BLaER1 (cell line): Measurements from ENCODE around the gene TAF10.

ENCODE experiments used
- H3K27ac ChIP-seq: shearing (Covaris generic); formaldehyde crosslinking; 2 replicates; pipeline ENCODE4 v1.8.1; 2022
- H3K27me3 ChIP-seq: shearing (Covaris generic); formaldehyde crosslinking; 2 replicates; pipeline ENCODE4 v1.8.1; 2022
- H3K36me3 ChIP-seq: shearing (Covaris generic); formaldehyde crosslinking; 2 replicates; pipeline ENCODE4 v1.8.1; 2022
- H3K4me1 ChIP-seq: shearing (Covaris generic); formaldehyde crosslinking; 2 replicates; pipeline ENCODE4 v1.8.1; 2022
- H3K4me2 ChIP-seq: shearing (Covaris generic); formaldehyde crosslinking; 2 replicates; pipeline ENCODE4 v1.8.1; 2022
- H3K4me3 ChIP-seq: shearing (Covaris generic); formaldehyde crosslinking; 2 replicates; pipeline ENCODE4 v1.8.1; 2022
- H3K9ac ChIP-seq: shearing (Covaris generic); formaldehyde crosslinking; 2 replicates; pipeline ENCODE4 v1.8.1; 2022
- H3K9me3 ChIP-seq: shearing (Covaris generic); formaldehyde crosslinking; 2 replicates; pipeline ENCODE4 v1.8.1; 2022
- H4K20me1 ChIP-seq: shearing (Covaris generic); formaldehyde crosslinking; 2 replicates; pipeline ENCODE4 v1.8.1; 2022
- Cebpa-rat ChIP-seq: shearing (Covaris generic); IDR thresholded peaks from 2 replicates; pipeline ENCODE4 v1.8.1; 2022

The TAF10 gene

GRCh38 chr11:6610591-6610990, 1.4 kb downstream of the TAF10 start:
- H3K27ac ChIP-seq = peak overlapping the region; percentile 91; the same call in 1 of the 2 replicates
- peak overlapping the region; percentile 94 for H3K9ac ChIP-seq

GRCh38 chr11:6609502-6610015, 2.5 kb downstream of the TAF10 start:
- H3K27me3 ChIP-seq = no peaks in the 10 kb centered on the region; the same call in 1 of the 2 replicates
- H3K27ac ChIP-seq = no peak overlapping the region
- H3K9me3 ChIP-seq = no peaks in the 10 kb centered on the region
- H3K36me3 ChIP-seq = peaks cover 45% of the 10 kb centered on the region
- H3K4me1 ChIP-seq = peaks cover 56% of the 10 kb centered on the region
- no peak overlapping the region for H3K9ac ChIP-seq
- H3K4me3 ChIP-seq = no peak overlapping the region
- peaks cover 33% of the 10 kb centered on the region; the same call in 1 of the 2 replicates for H4K20me1 ChIP-seq
- no peak for TF ChIP-seq Cebpa-rat
- H3K4me2 ChIP-seq = no peak overlapping the region

More at GRCh38 chr11:6610591-6610990, 1.4 kb downstream of the TAF10 start:
- peak overlapping the region; percentile 98 for H3K4me2 ChIP-seq
- H3K4me1 ChIP-seq = peaks cover 46% of the 10 kb centered on the region
- no peaks in the 10 kb centered on the region; the same call in 1 of the 2 replicates for H3K27me3 ChIP-seq
- peaks cover 26% of the 10 kb centered on the region; the same call in 1 of the 2 replicates for H4K20me1 ChIP-seq
- no peak for TF ChIP-seq Cebpa-rat
- H3K9me3 ChIP-seq = no peaks in the 10 kb centered on the region
- H3K4me3 ChIP-seq = peak overlapping the region; percentile 92
- H3K36me3 ChIP-seq = peaks cover 55% of the 10 kb centered on the region

DNA sequence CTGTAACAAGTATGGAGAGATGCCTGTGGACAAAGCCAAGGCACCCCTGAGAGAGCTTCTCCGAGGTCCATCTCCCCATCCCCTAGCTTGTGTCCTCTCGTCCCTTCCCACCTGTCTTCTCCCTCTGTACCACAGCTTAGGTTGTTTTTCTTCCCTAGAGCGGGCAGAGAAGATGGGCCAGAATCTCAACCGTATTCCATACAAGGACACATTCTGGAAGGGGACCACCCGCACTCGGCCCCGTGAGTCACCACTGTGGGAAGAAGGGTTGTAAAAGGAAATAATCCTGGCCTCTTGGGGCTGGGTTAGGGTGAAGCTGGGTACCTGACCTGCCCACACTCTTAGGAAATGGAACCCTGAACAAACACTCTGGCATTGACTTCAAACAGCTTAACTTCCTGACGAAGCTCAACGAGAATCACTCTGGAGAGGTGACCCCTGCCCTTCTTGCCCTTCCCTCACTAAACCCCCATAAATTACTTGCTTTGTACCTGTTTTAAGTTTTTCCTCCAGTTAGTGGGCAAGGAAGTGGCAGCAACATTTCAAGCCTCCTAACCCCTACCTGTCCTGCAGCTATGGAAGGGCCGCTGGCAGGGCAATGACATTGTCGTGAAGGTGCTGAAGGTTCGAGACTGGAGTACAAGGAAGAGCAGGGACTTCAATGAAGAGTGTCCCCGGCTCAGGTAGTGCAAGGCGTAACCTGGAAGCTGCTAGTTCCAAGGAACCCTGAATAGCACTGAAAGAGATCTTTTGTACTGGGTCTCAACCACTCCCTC, 3.1 kb downstream of the TAF10 start:
- TF ChIP-seq Cebpa-rat = no peak
- no peak overlapping the region for H3K9ac ChIP-seq
- no peaks in the 10 kb centered on the region; the same call in 1 of the 2 replicates for H3K27me3 ChIP-seq
- peaks cover 33% of the 10 kb centered on the region; the same call in 1 of the 2 replicates for H4K20me1 ChIP-seq
- no peaks in the 10 kb centered on the region for H3K9me3 ChIP-seq
- no peak overlapping the region for H3K4me3 ChIP-seq
- peaks cover 39% of the 10 kb centered on the region for H3K36me3 ChIP-seq
- H3K4me2 ChIP-seq = no peak overlapping the region
- no peak overlapping the region for H3K27ac ChIP-seq
- H3K4me1 ChIP-seq = peaks cover 59% of the 10 kb centered on the region

GRCh38 chr11:6608011-6608410, 4.0 kb downstream of the TAF10 start:
- H3K9ac ChIP-seq = no peak overlapping the region
- no peak for TF ChIP-seq Cebpa-rat
- no peaks in the 10 kb centered on the region; the same call in 1 of the 2 replicates for H3K27me3 ChIP-seq
- no peak overlapping the region for H3K4me3 ChIP-seq
- H3K27ac ChIP-seq = no peak overlapping the region
- peaks cover 38% of the 10 kb centered on the region for H3K36me3 ChIP-seq
- no peaks in the 10 kb centered on the region for H3K9me3 ChIP-seq
- H3K4me1 ChIP-seq = peaks cover 53% of the 10 kb centered on the region
- H4K20me1 ChIP-seq = peaks cover 33% of the 10 kb centered on the region; the same call in 1 of the 2 replicates
- H3K4me2 ChIP-seq = no peak overlapping the region

DNA sequence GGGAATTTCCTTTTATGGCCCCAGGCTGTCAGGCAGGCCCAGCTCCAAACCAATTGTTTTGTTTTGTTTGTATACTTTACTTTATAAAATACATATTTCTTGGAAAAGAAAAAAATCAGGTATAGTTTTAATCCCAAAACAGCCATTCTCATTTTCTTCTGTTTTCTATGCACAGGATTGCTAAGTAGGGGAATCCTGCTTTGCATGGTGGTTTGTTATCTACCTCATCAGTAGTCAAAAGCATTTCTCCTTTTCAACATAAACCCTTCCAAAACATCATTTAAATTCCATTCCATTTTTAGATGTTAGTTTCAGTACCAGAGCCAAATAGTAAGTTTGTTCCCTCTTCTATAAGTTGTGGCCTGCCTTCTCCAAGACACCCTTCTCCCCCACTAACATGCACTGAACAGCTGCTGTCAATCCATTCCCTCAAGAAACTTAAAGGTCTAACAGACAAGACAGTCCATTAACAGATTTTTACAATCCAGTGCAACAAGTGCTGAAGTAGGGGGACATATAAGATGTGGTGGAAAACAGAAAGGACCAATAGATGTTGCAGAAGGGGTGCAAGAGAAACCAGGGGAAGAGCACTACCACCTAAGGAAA, 4.7 kb downstream of the TAF10 start:
- Histone ChIP-seq H3K36me3 (peaks cover 38% of the 10 kb centered on the region), H4K20me1 (peaks cover 40% of the 10 kb centered on the region), H3K27ac (peak overlapping the region; percentile 56), H3K27me3 (no peaks in the 10 kb centered on the region; the same call in 1 of the 2 replicates), H3K4me1 (peaks cover 53% of the 10 kb centered on the region), H3K4me2 (peak overlapping the region; percentile 96), H3K4me3 (no peak overlapping the region), H3K9me3 (no peaks in the 10 kb centered on the region), H3K9ac (0 out of 2 replicates have a peak overlapping the region, but pooled peaks have one; percentile 59)
- TF ChIP-seq Cebpa-rat = no peak

DNA sequence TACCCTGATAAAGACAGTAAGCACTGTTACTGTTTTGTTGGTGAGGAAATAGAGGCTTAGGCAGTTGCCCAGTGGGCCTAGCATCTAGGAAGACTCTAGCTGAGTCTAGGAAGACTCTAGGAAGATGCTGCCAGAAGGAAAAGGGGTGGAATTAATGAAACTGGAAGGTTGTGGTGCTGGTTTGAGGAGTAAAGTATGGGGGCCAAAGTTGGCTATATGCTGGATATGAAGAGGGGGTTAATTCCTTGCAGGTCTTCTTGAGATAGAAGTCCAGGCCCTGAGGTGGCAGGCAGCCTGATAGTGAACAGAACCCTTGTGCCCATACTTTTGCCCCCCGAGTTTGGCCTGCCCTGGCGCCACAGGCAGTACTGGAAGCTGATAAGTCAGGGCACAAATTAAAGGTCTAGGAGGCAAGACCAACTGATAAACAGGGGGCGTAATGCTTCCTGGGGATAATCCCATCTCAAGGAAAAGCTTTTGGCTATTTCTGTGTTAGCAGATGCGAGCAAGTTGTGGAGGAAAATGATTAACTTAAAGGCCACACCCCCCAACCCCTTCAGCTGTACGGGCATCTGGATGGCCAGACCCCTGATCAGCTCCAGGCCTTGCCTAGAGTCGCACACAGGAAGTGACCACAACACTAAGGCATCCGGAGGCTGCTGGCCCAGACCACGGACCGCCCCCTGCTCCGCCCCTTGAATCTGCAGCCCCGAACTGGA, 5.4 kb downstream of the TAF10 start:
- no peaks in the 10 kb centered on the region for H3K9me3 ChIP-seq
- H3K9ac ChIP-seq = peak overlapping the region; percentile 59; the same call in 1 of the 2 replicates
- H3K27me3 ChIP-seq = no peaks in the 10 kb centered on the region; the same call in 1 of the 2 replicates
- H3K4me3 ChIP-seq = no peak overlapping the region
- H3K36me3 ChIP-seq = peaks cover 44% of the 10 kb centered on the region
- peak overlapping the region; percentile 96 for H3K4me2 ChIP-seq
- peaks cover 60% of the 10 kb centered on the region for H3K4me1 ChIP-seq
- TF ChIP-seq Cebpa-rat = no peak
- H3K27ac ChIP-seq = peak overlapping the region; percentile 56
- peaks cover 44% of the 10 kb centered on the region for H4K20me1 ChIP-seq

GRCh38 chr11:6604790-6605189, 7.2 kb downstream of the TAF10 start:
- Histone ChIP-seq H3K36me3 (peaks cover 48% of the 10 kb centered on the region), H3K9me3 (no peaks in the 10 kb centered on the region), H3K4me3 (peak overlapping the region; percentile 80), H3K4me1 (peaks cover 52% of the 10 kb centered on the region), H3K27ac (no peak overlapping the region), H4K20me1 (peaks cover 50% of the 10 kb centered on the region), H3K9ac (peak overlapping the region; percentile 88), H3K27me3 (no peaks in the 10 kb centered on the region), H3K4me2 (peak overlapping the region; percentile 96)
- no peak for TF ChIP-seq Cebpa-rat

DNA sequence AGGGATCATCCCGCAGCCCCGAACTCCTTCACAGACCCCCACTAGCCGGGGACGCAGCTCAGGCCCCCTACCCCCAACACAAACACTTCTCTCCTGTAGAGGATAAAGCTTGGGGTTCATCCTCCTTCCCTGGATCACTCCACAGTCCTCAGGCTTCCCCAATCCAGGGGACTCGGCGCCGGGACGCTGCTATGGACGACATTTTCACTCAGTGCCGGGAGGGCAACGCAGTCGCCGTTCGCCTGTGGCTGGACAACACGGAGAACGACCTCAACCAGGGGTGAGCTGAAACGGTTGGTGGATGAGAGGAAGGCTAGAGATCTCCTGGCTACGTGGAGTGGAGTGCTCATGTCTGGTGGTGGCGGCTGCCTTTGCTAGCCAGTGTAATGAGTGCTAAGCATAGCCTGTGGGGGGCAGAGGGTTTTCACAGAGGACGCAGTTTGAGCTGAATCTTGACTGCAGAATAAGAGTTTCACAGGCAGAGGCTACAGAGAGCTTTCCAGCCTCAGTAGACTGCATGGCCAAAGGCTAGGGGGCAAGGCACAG, 7.9 kb downstream of the TAF10 start:
- H3K4me2 ChIP-seq = peak overlapping the region; percentile 96
- peaks cover 52% of the 10 kb centered on the region for H3K4me1 ChIP-seq
- TF ChIP-seq Cebpa-rat = no peak
- no peaks in the 10 kb centered on the region for H3K9me3 ChIP-seq
- H3K27me3 ChIP-seq = no peaks in the 10 kb centered on the region
- peak overlapping the region; percentile 80 for H3K27ac ChIP-seq
- peak overlapping the region; percentile 88 for H3K9ac ChIP-seq
- H3K36me3 ChIP-seq = peaks cover 48% of the 10 kb centered on the region
- peak overlapping the region; percentile 80 for H3K4me3 ChIP-seq
- peaks cover 56% of the 10 kb centered on the region for H4K20me1 ChIP-seq
